Endothelial cell of umbilical vein (primary cell): ENCODE measurements around the gene ARFIP1. TPM values are rescaled to one million over a fixed set of nuclear protein-coding genes. Genes with fewer than 3 reads are reported as not detected.

Experiments used
- BruUV-seq: library from RNA; stranded (reverse); fragments of 400-500 nt; replicated peaks from 2 replicates; lab custom pipeline; 2021; lab: Mats Ljungman, UMichigan
- CTCF ChIA-PET: fragments of 300-600, 350-600 bp; sonication (Branson Sonifier 250); formaldehyde crosslinking; loops from one replicate; lab custom pipeline; 2021; ENCODE audit warnings: antibody characterized with exemption, inconsistent platforms; lab: Charles Lee
- POLR2A ChIA-PET: fragments of 300-600, 350-600 bp; sonication (Branson Sonifier 250); formaldehyde crosslinking; loops from one replicate; lab custom pipeline; 2021; ENCODE audit warnings: antibody characterized with exemption, inconsistent platforms; lab: Charles Lee
- DNase-seq: peaks from one replicate; pipeline ENCODE4 v3.0.0-alpha.2; 2011; ENCODE audit warnings: low read depth, low spot score
- FAIRE-seq: peaks from 2 replicates; lab custom pipeline; 2011; peaks lifted over from hg19 to GRCh38; lab: Jason Lieb, UNC
- H2AFZ ChIP-seq: 2 replicates; pipeline ENCODE4 v1.6.0; 2012; ENCODE audit warnings: low read depth, low read length, control low read depth, inconsistent platforms
- H3K27ac ChIP-seq: 2 replicates; pipeline ENCODE4 v1.5.1; 2011; ENCODE audit warnings: low read depth, mild to moderate bottlenecking, control low read depth, low read length, moderate library complexity; ENCODE audit not compliant: insufficient read depth
- H3K27me3 ChIP-seq, 2 experiments: 2 replicates each; pipeline versions ENCODE4 v1.6.0 to v1.6.1; 2011; ENCODE audit warnings: low read length in 2 of 2, mixed read lengths in 1 of 2; ENCODE audit not compliant: control insufficient read depth in 2 of 2, insufficient read depth in 2 of 2
- H3K36me3 ChIP-seq, 2 experiments: 2 replicates in 1 of 2; 3 replicates in 1 of 2; pipeline ENCODE4 v1.5.1; 2011; ENCODE audit warnings: low read length in 2 of 2, mild to moderate bottlenecking in 1 of 2, moderate library complexity in 1 of 2; ENCODE audit not compliant: control insufficient read depth in 2 of 2, insufficient read depth in 2 of 2; ENCODE audit errors: extremely low read depth in 1 of 2
- H3K4me1 ChIP-seq: 3 replicates; pipeline ENCODE4 v1.5.1; 2011; ENCODE audit warnings: mild to moderate bottlenecking, low read length; ENCODE audit not compliant: control insufficient read depth, insufficient read depth; ENCODE audit errors: extremely low read depth
- H3K4me2 ChIP-seq: 2 replicates; pipeline ENCODE4 v1.6.1; 2011; ENCODE audit warnings: low read length, control low read depth, mixed read lengths; ENCODE audit not compliant: insufficient read depth
- H3K4me3 ChIP-seq, 3 experiments: fragments of 200-600 bp in 1 of 3; sonication (generic), shearing (Covaris generic) in 1 of 3; replicated peaks in 1 of 3; 2 replicates each; pipeline ENCODE4 v1.5.1; 2011 to 2016; ENCODE audit warnings: control low read depth in 3 of 3, low read length in 3 of 3, mild to moderate bottlenecking in 2 of 3, inconsistent platforms in 1 of 3, low read depth in 1 of 3, moderate library complexity in 1 of 3; ENCODE audit not compliant: insufficient read depth in 1 of 3
- H3K79me2 ChIP-seq: 2 replicates; pipeline ENCODE4 v1.6.0; 2012; ENCODE audit warnings: low read length, inconsistent platforms; ENCODE audit not compliant: control insufficient read depth, insufficient read depth
- H3K9ac ChIP-seq: replicated peaks from 2 replicates; pipeline ENCODE3; 2011; ENCODE audit warnings: low read length, control low read depth; ENCODE audit not compliant: insufficient read depth; ENCODE audit errors: extremely low read depth
- H3K9me1 ChIP-seq: replicated peaks from 3 replicates; pipeline ENCODE4 v1.6.0; 2011; ENCODE audit warnings: mild to moderate bottlenecking, low read length; ENCODE audit not compliant: control insufficient read depth, insufficient read depth; ENCODE audit errors: extremely low read depth
- H3K9me3 ChIP-seq: replicated peaks from 2 replicates; pipeline ENCODE4 v1.5.1; 2012; ENCODE audit warnings: low read length, inconsistent platforms; ENCODE audit not compliant: control insufficient read depth, insufficient read depth
- H4K20me1 ChIP-seq: replicated peaks from 2 replicates; pipeline ENCODE3; 2011; ENCODE audit warnings: mild to moderate bottlenecking, low read length; ENCODE audit not compliant: control insufficient read depth, insufficient read depth; ENCODE audit errors: extremely low read depth
- EZH2 ChIP-seq: IDR thresholded peaks from 2 replicates; pipeline ENCODE4 v1.6.1; 2012; ENCODE audit warnings: borderline replicate concordance, low read depth, mild to moderate bottlenecking, moderate library complexity, low read length, inconsistent platforms; ENCODE audit not compliant: severe bottlenecking
- FOS ChIP-seq: IDR thresholded peaks from 2 replicates; pipeline ENCODE4 v1.6.1; 2011; ENCODE audit warnings: mild to moderate bottlenecking, low read length, moderate library complexity, borderline replicate concordance; ENCODE audit not compliant: insufficient read depth
- GATA2 ChIP-seq: IDR thresholded peaks from 2 replicates; pipeline ENCODE4 v1.7.0; 2011; ENCODE audit warnings: low read depth, mild to moderate bottlenecking, moderate library complexity, mixed read lengths, low read length; ENCODE audit not compliant: insufficient read length, insufficient read depth
- JUN ChIP-seq: IDR thresholded peaks from 2 replicates; pipeline ENCODE4 v1.6.1; 2011; ENCODE audit warnings: borderline replicate concordance, low read depth; ENCODE audit not compliant: insufficient read length, insufficient read depth
- MYC ChIP-seq: IDR thresholded peaks from one replicate; pipeline ENCODE4 v1.6.1; 2011; ENCODE audit warnings: mild to moderate bottlenecking, low read depth, low read length
- POLR2A ChIP-seq: IDR thresholded peaks from 2 replicates; pipeline ENCODE4 v1.6.1; 2012; ENCODE audit warnings: low read depth, mild to moderate bottlenecking, control low read depth, low read length
- POLR2AphosphoS5 ChIP-seq: IDR thresholded peaks from 2 replicates; pipeline ENCODE4 v1.6.1; 2012; ENCODE audit warnings: low read depth, mild to moderate bottlenecking, control low read depth, low read length, moderate library complexity; ENCODE audit not compliant: insufficient read depth
- dilution Hi-C: fragments of 300-500 bp; cut with MboI; formaldehyde crosslinking; loops from one replicate; pipeline ENCODE4 v1.15.0; 2019; ENCODE audit warnings: low sequenced_read_pairs; ENCODE audit not compliant: extremely low pct_ligation_motif_present
- intact Hi-C: fragments of 100-400 bp; cut with micrococcal nuclease; formaldehyde crosslinking; loops from one replicate; pipeline ENCODE4 v1.10.0; 2022
- polyA plus RNA-seq, 4 experiments: library from polyadenylated mRNA; depleted of rRNA in 3 of 4; stranded (reverse) in 3 of 4; unstranded in 1 of 4; fragments of >200 nt; gene quantifications; 2 replicates each; pipeline versions ENCODE4 v1.2.1 to v1.2.3, GENCODE V29; 2011 to 2012; ENCODE audit warnings: missing spikeins in 1 of 4
- total RNA-seq: library from RNA; stranded (reverse); gene quantifications from 2 replicates; pipeline ENCODE4 v1.2.3, GENCODE V29; 2021
- TF ChIP-seq, protein P1 (sequence below): IDR thresholded peaks from 2 replicates; pipeline ENCODE4 v1.6.1; 2011; ENCODE audit not compliant: insufficient read depth, insufficient read length
- TF ChIP-seq, protein P2 (sequence below), 2 donors: IDR thresholded peaks; 1 replicate in 1 of 2; 2 replicates in 1 of 2; pipeline ENCODE4 v1.5.1; 2011; ENCODE audit warnings: low read length in 2 of 2, mild to moderate bottlenecking in 2 of 2, moderate library complexity in 2 of 2, control low read depth in 1 of 2, inconsistent platforms in 1 of 2, low read depth in 1 of 2; ENCODE audit not compliant: insufficient read depth in 1 of 2; ENCODE audit errors: extremely low read depth in 1 of 2

Gene ARFIP1
- total and polyA plus RNA-seq, 2 donors (not counting 3 experiments of a cell fraction or from before 2014, with no cell fraction given) = 10.0 to 24.2 TPM

DNA sequence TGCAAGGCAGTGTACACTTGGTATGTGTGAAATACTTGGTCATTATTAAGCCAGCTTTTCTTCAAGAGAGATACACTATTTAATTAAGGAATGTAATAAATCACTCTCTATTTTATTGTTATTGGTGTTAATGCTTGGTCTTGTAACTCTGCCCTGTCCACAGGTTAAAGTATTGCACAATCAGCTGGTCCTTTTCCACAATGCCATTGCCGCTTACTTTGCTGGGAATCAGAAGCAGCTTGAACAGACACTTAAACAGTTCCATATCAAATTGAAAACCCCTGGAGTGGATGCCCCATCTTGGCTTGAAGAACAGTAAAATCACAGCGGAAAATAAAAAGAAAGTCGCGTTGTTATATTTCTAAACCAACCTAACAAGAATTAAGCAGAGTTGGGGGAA lies 130.1 kb downstream of the ARFIP1 start:
- DNase-seq = no peak
- Histone ChIP-seq H3K4me3 (no peak overlapping the region), H3K9ac (no peak overlapping the region), H3K36me3 (no peaks in the 10 kb centered on the region), H3K9me1 (no peaks in the 10 kb centered on the region), H3K4me1 (no peaks in the 10 kb centered on the region), H3K9me3 (no peaks in the 10 kb centered on the region), H4K20me1 (no peaks in the 10 kb centered on the region), H3K79me2 (no peaks in the 10 kb centered on the region), H3K27me3 (no peaks in the 10 kb centered on the region), H3K27ac (no peak overlapping the region), H3K4me2 (no peak overlapping the region), H2AFZ (no peak overlapping the region)
- TF ChIP-seq, protein P1, sequence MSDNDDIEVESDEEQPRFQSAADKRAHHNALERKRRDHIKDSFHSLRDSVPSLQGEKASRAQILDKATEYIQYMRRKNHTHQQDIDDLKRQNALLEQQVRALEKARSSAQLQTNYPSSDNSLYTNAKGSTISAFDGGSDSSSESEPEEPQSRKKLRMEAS = no peak
- TF ChIP-seq MYC (no peak), POLR2A (no peak), JUN (no peak), POLR2AphosphoS5 (no peak), GATA2 (no peak), FOS (no peak), EZH2 (no peak)
- TF ChIP-seq, protein P2, sequence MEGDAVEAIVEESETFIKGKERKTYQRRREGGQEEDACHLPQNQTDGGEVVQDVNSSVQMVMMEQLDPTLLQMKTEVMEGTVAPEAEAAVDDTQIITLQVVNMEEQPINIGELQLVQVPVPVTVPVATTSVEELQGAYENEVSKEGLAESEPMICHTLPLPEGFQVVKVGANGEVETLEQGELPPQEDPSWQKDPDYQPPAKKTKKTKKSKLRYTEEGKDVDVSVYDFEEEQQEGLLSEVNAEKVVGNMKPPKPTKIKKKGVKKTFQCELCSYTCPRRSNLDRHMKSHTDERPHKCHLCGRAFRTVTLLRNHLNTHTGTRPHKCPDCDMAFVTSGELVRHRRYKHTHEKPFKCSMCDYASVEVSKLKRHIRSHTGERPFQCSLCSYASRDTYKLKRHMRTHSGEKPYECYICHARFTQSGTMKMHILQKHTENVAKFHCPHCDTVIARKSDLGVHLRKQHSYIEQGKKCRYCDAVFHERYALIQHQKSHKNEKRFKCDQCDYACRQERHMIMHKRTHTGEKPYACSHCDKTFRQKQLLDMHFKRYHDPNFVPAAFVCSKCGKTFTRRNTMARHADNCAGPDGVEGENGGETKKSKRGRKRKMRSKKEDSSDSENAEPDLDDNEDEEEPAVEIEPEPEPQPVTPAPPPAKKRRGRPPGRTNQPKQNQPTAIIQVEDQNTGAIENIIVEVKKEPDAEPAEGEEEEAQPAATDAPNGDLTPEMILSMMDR (IDR thresholded peaks at IDR 0.05; ENCODE audit: extremely low read depth in 1 of 2, insufficient read depth in 1 of 2, low read depth in 1 of 2, low read length in 2 of 2) = no peak
- FAIRE-seq = no peak
- intact Hi-C loops (no loop called here), dilution Hi-C loops (no loop called here)
- ChIA-PET CTCF (no interaction called here), POLR2A (no interaction called here)
- BruUV-seq = no TSS peak
